Bronchial epithelial cell (primary cell): ENCODE results near the gene LCN1. TPM values are rescaled to one million over a fixed set of nuclear protein-coding genes. Genes with fewer than 3 reads are reported as not detected.

Experiments
- DNase-seq: peaks from one replicate; pipeline ENCODE4 v3.0.0-alpha.2; 2010; ENCODE audit warnings: low read depth
- FAIRE-seq: peaks from 2 replicates; lab custom pipeline; 2011; peaks lifted over from hg19 to GRCh38; lab: Jason Lieb, UNC
- H3K27me3 ChIP-seq: 2 replicates; pipeline ENCODE4 v1.5.1; 2011; ENCODE audit warnings: low read length; ENCODE audit not compliant: control insufficient read depth, insufficient read depth
- H3K36me3 ChIP-seq: 2 replicates; pipeline ENCODE4 v1.5.1; 2011; ENCODE audit warnings: low read length; ENCODE audit not compliant: control insufficient read depth, insufficient read depth
- H3K4me3 ChIP-seq: 2 replicates; pipeline ENCODE4 v1.5.1; 2011; ENCODE audit warnings: mild to moderate bottlenecking, low read depth, low read length, control low read depth
- total RNA-seq: library from RNA; depleted of rRNA; stranded (reverse); fragments of >200 nt; gene quantifications from 2 replicates; pipeline ENCODE4 v1.2.1, GENCODE V29; 2014
- TF ChIP-seq, protein P1 (sequence below): IDR thresholded peaks from 2 replicates; pipeline ENCODE4 v1.5.1; 2011; ENCODE audit warnings: mild to moderate bottlenecking, moderate library complexity, low read length, control low read depth, inconsistent platforms; ENCODE audit not compliant: insufficient read depth, severe bottlenecking

LCN1 gene
- total RNA-seq, 1 donor from 2014 or later = not detected

DNA sequence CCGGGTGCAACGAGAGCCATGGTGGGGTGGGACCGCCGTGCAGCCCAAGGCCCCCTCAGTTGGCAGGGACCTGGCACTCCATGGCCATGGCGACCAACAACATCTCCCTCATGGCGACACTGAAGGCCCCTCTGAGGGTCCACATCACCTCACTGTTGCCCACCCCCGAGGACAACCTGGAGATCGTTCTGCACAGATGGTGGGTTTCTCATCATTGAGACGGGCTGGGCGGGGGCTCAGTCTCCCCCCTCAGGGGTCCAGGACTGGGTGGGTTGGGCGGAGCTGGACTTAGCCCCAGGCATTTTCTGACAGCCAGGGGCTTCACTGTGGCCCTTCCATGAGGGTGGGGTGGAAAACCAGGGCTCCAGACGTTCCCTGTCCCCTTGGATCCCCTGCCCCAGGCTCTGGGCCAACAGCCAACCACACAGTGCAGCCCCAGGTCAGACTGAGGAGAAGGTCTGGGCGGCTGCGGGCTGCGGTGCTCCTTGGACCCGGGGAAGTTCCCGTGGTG, 41.0 kb downstream of the LCN1 start:
- FAIRE-seq (no peak), DNase-seq (no peak)
- TF ChIP-seq, protein P1, sequence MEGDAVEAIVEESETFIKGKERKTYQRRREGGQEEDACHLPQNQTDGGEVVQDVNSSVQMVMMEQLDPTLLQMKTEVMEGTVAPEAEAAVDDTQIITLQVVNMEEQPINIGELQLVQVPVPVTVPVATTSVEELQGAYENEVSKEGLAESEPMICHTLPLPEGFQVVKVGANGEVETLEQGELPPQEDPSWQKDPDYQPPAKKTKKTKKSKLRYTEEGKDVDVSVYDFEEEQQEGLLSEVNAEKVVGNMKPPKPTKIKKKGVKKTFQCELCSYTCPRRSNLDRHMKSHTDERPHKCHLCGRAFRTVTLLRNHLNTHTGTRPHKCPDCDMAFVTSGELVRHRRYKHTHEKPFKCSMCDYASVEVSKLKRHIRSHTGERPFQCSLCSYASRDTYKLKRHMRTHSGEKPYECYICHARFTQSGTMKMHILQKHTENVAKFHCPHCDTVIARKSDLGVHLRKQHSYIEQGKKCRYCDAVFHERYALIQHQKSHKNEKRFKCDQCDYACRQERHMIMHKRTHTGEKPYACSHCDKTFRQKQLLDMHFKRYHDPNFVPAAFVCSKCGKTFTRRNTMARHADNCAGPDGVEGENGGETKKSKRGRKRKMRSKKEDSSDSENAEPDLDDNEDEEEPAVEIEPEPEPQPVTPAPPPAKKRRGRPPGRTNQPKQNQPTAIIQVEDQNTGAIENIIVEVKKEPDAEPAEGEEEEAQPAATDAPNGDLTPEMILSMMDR = no peak
- no peaks in the 10 kb centered on the region for H3K27me3 ChIP-seq
- H3K4me3 ChIP-seq = no peak overlapping the region
- no peaks in the 10 kb centered on the region for H3K36me3 ChIP-seq

DNA sequence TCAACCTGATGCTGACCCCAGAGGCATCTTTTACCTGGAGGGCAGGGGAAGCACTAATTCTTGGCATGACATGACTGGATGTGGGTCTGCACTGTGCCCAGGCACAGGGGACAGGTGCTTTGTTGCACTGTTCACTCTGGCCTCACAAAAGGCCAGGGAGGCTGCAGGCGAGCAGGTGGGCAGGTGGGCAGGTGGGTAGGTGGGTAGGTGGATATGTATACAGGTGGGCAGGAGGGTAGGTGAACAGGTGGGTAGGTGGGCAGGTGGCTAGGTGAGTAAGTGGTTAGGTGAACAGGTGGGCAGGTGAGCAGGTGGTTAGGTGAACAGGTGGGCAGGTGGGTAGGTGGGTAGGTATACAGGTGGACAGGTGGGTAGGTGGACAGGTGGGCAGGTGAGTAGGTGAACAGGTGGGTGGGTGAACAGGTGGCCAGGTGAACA, 41.8 kb downstream of the LCN1 start:
- Histone ChIP-seq H3K4me3 (no peak overlapping the region), H3K36me3 (no peaks in the 10 kb centered on the region), H3K27me3 (no peaks in the 10 kb centered on the region)
- FAIRE-seq = no peak
- no peak for DNase-seq
- TF ChIP-seq, protein P1 = no peak

DNA sequence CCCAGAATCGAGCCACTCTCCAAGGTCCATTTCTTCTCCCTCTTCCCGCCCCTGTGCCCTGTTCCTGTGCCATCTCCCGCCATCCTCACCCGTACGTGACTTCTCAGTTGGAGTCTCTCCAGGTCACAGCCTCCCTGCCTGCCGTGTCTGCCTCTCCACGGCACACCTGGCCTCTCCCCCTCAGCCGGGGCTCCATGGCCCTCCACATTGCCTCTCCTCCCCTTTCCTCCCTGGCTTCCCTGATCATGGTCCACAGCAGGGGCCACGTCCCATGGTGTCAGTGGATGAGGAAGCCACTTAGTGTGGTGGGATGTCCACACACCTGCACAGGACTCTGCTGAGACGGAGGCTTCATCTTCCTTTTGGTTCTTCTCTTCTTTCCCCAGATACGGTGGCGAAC, 42.6 kb downstream of the LCN1 start:
- H3K4me3 ChIP-seq = no peak overlapping the region
- FAIRE-seq (no peak), DNase-seq (no peak)
- H3K36me3 ChIP-seq = no peaks in the 10 kb centered on the region
- TF ChIP-seq, protein P1 = no peak
- H3K27me3 ChIP-seq = no peaks in the 10 kb centered on the region

DNA sequence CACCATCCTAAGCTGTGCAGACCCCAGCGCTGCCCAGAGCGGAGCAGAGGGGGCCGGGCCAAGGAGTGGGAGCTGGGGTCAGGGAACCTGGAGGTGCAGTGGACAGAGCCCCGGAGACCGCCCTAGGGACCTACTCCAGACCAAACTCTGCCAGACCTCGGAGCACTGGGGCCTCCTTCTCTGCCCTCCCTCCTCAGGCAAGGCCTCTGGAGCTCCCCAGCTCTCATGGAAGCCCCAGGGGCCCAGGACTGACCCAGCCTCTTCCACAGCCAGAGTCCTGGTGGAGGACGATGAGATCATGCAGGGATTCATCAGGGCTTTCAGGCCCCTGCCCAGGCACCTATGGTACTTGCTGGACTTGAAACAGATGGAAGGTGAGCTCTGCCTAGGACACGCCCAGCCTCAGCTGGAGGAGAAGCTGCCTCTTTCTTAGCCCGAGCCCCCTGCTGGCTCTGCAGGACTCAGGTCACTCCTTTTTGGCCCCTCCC, 43.9 kb downstream of the LCN1 start:
- DNase-seq (no peak), FAIRE-seq (no peak)
- Histone ChIP-seq H3K27me3 (no peaks in the 10 kb centered on the region), H3K4me3 (no peak overlapping the region), H3K36me3 (no peaks in the 10 kb centered on the region)
- TF ChIP-seq, protein P1 = no peak

DNA sequence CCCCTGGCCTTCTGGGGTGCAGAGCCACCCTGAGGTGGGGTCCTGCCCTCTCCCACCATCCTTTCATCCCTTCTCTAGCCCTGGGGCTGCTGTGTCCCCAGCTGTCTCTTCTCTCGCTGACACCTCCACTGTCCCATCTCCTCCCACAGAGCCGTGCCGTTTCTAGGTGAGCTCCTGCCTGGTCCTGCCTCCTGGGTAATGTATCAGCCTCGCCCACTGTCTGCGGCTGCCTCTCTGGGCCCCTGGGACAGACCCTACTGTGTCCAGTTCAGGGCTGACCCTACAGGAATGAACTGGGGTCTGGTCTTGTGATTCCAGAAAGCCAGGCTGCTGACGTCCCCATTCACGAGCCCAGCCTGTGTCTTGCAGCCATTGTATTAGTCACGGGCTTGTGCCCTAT, 44.4 kb downstream of the LCN1 start:
- DNase-seq (no peak), FAIRE-seq (no peak)
- no peaks in the 10 kb centered on the region for H3K36me3 ChIP-seq
- H3K27me3 ChIP-seq = no peaks in the 10 kb centered on the region
- no peak overlapping the region for H3K4me3 ChIP-seq
- TF ChIP-seq, protein P1 = no peak

DNA sequence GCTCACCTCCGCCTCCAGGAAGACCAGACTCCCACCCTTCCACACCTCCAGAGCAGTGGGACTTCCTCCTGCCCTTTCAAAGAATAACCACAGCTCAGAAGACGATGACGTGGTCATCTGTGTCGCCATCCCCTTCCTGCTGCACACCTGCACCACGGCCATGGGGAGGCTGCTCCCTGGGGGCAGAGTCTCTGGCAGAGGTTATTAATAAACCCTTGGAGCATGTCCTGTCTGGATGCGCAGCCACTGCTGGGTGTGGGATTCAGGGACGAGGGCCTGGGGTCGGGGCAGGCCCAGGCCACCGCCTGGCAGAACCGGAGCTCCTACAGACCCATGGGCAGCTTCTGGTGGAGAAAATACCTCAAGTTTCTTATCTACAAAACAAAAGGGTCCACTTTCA, 45.3 kb downstream of the LCN1 start:
- Histone ChIP-seq H3K36me3 (no peaks in the 10 kb centered on the region), H3K4me3 (no peak overlapping the region), H3K27me3 (no peaks in the 10 kb centered on the region)
- TF ChIP-seq, protein P1 = no peak
- FAIRE-seq = no peak
- no peak for DNase-seq
